ENCODE measurements around the gene PRELID3B.

DNA sequence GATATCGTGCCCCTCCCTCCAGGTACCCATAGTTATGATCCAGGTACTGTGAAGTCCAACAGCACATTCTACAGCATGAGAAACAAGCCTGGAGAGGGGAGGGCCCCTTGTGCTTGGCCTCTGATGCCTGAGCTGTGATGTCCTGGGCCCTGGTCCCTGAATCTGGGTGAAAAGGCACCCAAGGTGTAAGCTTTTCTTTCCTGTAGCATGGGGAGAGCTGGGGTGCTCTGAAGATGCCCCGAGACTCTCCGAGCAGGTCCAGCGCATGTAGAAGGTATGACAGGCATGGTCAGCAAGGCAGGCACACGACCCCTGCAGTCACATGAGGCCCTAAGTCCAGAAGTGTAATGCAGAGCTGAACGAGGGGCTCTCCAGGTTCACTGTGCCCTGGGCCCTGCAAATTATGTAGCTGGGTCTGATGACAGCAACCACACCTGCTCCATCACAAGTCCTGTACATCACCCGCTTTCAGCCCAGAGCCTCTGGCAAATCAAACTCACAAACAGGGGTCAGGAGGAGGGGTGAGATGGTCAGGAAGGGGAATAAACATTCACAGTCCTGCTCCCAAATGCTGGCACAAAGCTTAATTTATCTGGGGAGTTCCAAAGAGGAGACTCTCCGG, 33.8 kb downstream of the PRELID3B start:
- TF ChIP-seq, protein P1, sequence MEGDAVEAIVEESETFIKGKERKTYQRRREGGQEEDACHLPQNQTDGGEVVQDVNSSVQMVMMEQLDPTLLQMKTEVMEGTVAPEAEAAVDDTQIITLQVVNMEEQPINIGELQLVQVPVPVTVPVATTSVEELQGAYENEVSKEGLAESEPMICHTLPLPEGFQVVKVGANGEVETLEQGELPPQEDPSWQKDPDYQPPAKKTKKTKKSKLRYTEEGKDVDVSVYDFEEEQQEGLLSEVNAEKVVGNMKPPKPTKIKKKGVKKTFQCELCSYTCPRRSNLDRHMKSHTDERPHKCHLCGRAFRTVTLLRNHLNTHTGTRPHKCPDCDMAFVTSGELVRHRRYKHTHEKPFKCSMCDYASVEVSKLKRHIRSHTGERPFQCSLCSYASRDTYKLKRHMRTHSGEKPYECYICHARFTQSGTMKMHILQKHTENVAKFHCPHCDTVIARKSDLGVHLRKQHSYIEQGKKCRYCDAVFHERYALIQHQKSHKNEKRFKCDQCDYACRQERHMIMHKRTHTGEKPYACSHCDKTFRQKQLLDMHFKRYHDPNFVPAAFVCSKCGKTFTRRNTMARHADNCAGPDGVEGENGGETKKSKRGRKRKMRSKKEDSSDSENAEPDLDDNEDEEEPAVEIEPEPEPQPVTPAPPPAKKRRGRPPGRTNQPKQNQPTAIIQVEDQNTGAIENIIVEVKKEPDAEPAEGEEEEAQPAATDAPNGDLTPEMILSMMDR (conservative IDR thresholded peaks at IDR 0.05; ENCODE audit: low read depth, low read length): no peak
- no peak for TF ChIP-seq EZH2 (IDR thresholded peaks at IDR 0.05; ENCODE audit: borderline replicate concordance, low read depth, low read length, poor library complexity, severe bottlenecking)
